Ovary (tissue), 10 donors: Measurements from ENCODE around the gene DNAJB1. TPM values are rescaled to one million over a fixed set of nuclear protein-coding genes. Genes with fewer than 3 reads are reported as not detected.

Experiments
- DNase-seq, 5 donors: peaks; one replicate each; pipeline ENCODE4 v3.0.0-alpha.2; 2019 to 2020
- H3K27ac ChIP-seq, 2 donors: fragments of 200-600 bp; one replicate each; pipeline versions ENCODE4 v1.5.1 to v1.8.0; 2019 to 2022
- H3K27me3 ChIP-seq: fragments of 200-600 bp; one replicate; pipeline ENCODE4 v1.8.0; 2022
- H3K36me3 ChIP-seq: fragments of 200-600 bp; sonication (generic); one replicate; pipeline ENCODE4 v1.5.1; 2019
- H3K4me1 ChIP-seq: one replicate; pipeline ENCODE4 v1.8.1; 2013; ENCODE audit warnings: mild to moderate bottlenecking, moderate library complexity; ENCODE audit not compliant: insufficient read depth
- H3K4me3 ChIP-seq: fragments of 200-600 bp; sonication (generic); one replicate; pipeline ENCODE4 v1.5.1; 2017
- H3K9me3 ChIP-seq, 2 donors: fragments of 200-600 bp in 1 of 2; sonication (generic) in 1 of 2; one replicate each; pipeline versions ENCODE4 v1.5.1 to v1.8.1; 2013 to 2019; ENCODE audit warnings: mild to moderate bottlenecking in 1 of 2, moderate library complexity in 1 of 2
- CTCF ChIP-seq, 3 donors: fragments of 450-650 bp in 2 of 3; fragments of 200-600 bp in 1 of 3; IDR thresholded peaks; one replicate each; pipeline versions ENCODE4 v1.5.1 to v1.8.0; 2016 to 2022; ENCODE audit warnings: antibody characterized with exemption in 3 of 3, mild to moderate bottlenecking in 1 of 3
- EP300 ChIP-seq: sonication (generic); formaldehyde crosslinking; IDR thresholded peaks from one replicate; pipeline ENCODE4 v1.6.1; 2017; ENCODE audit warnings: antibody characterized with exemption
- POLR2A ChIP-seq: fragments of 450-650 bp; IDR thresholded peaks from one replicate; pipeline ENCODE4 v1.6.1; 2017; ENCODE audit warnings: antibody characterized with exemption, mild to moderate bottlenecking, moderate library complexity
- WGBS, 3 donors: extraction: QIAGEN DNeasy Blood & Tissue Kit in 1 of 3; methylation state at CpG; one replicate each; pipeline versions ENCODE4 v1.1.5 to v1.1.7; 2013 to 2017; 5-methylcytosine and 5-hydroxymethylcytosine counted together
- intact Hi-C, 4 donors: fragments of 100-400 bp; cut with DNase I; formaldehyde crosslinking; loops; one replicate each; pipeline versions ENCODE4 v1.11.0 to v1.15.1; 2022 to 2023
- long read RNA-seq, 3 donors: library from polyadenylated mRNA in 2 of 3; unstranded in 2 of 3; transcript quantifications; one replicate each; pipeline ENCODE4 v2.0.0 and lab custom pipeline, GENCODE V29; 2021 to 2026
- polyA plus RNA-seq, 2 donors: library from polyadenylated mRNA; stranded (reverse); fragments of 200-250 nt in 1 of 2; fragments of 350-450 nt in 1 of 2; fragmentation: Illumina TruSeq in 1 of 2; extraction: RNeasy Lipid Tissue Mini Kit (QIAGEN cat#74804) in 1 of 2; gene quantifications; one replicate each; pipeline ENCODE4 v1.2.3, GENCODE V29; 2013 to 2014
- total RNA-seq, 7 donors: library from RNA; depleted of rRNA in 2 of 7; stranded (reverse); fragments of >200 nt in 2 of 7; fragmentation: NEBNext Ultra II Directional in 3 of 7; extraction: Animal tissue kit (Norgen Biotek cat#: 25700) in 3 of 7; gene quantifications; one replicate each; pipeline versions ENCODE4 v1.1.0 to v1.2.4, GENCODE V29; 2016 to 2023
- donor health status: DM: no; HTN: no; CAD: no; lungs with moderate emphysema.
- donor health status: DM: no; HTN: no; CAD: no.
- donor health status: Bipolar disorder and iron deficiency.
- donor health status: DM: yes; HTN: yes; CAD: no.
- donor health status: DM: no; HTN: no; CAD: no.
- donor health status: DM: yes; HTN: yes; CAD: no.

Gene DNAJB1
- total RNA-seq (100 to 1,000 TPM in 3 of 7 donors, 10 to 100 TPM in 4; 53.7 to 151 (median 75.1) TPM), polyA plus RNA-seq (100 to 1,000 TPM in 1 of 2 donors, 10 to 100 TPM in 1; 52.4 to 123 TPM)
- long read RNA-seq, donor 1, transcript DNAJB1-201 (3 exons, 2,264 nt): major isoform, 846 of 877 reads
- long read RNA-seq, donor 1, partial matches to known transcripts: 18 of 877 reads
- long read RNA-seq, donor 1, other reads (novel, unspliced or antisense): 12 of 877 reads
- long read RNA-seq, donor 2, transcript DNAJB1-201 (3 exons, 2,264 nt): major isoform, 106 of 306 reads
- long read RNA-seq, donor 2, partial matches to known transcripts: 91 of 306 reads
- long read RNA-seq, donor 2, other reads (novel, unspliced or antisense): 106 of 306 reads
- long read RNA-seq, donor 3, transcript DNAJB1-201 (3 exons, 2,264 nt): major isoform, 218 of 249 reads
- long read RNA-seq, donor 3, transcript DNAJB1-208 (3 exons, 882 nt): minor isoform, 12 of 249 reads
- long read RNA-seq, donor 3, partial matches to known transcripts: 11 of 249 reads
- long read RNA-seq, donor 3, other reads (novel, unspliced or antisense): 7 of 249 reads

- WGBS, 3 donors: 0% methylated on average over 45 to 82 of the region's 82 CpGs
Measured at GRCh38 chr19:14517840-14518505, at the start of gene DNAJB1. TSS of gene DNAJB1 (minus strand) at chr19:14518397. CDS start at chr19:14518349, 48 bp downstream.

GRCh38 chr19:14567079-14567478, 48.9 kb upstream of the DNAJB1 start:
- Histone ChIP-seq H3K27me3 (no peaks in the 10 kb centered on the region), H3K36me3 (no peaks in the 10 kb centered on the region), H3K27ac (no peak overlapping the region), H3K9me3 (no peaks in the 10 kb centered on the region), H3K4me1 (peaks cover 10% of the 10 kb centered on the region), H3K4me3 (no peak overlapping the region)
- no peak for TF ChIP-seq CTCF (IDR thresholded peaks at IDR 0.05)
- no peak for TF ChIP-seq POLR2A
- no peak for TF ChIP-seq EP300
- 65 to 72% (median 67%) methylated on average over 11 of the region's 11 CpGs for WGBS, 3 donors
- intact Hi-C loops: no loop called here
- no peak for DNase-seq

More at GRCh38 chr19:14517840-14518505, at the start of gene DNAJB1:
- peak; percentile 82 to 90 (median 86) for DNase-seq
- TF ChIP-seq EP300: no peak
- peak in 1 of 3 donors; percentile 26 for TF ChIP-seq CTCF (IDR thresholded peaks at IDR 0.05)
- TF ChIP-seq POLR2A: peak; percentile 93
- Histone ChIP-seq H3K36me3 (no peaks in the 10 kb centered on the region), H3K27ac (peak within 1 kb of the TSS; percentile 97 to 100), H3K9me3 (no peaks in the 10 kb centered on the region), H3K4me1 (peaks cover 12% of the 10 kb centered on the region), H3K27me3 (no peaks in the 10 kb centered on the region), H3K4me3 (peak within 1 kb of the TSS; percentile 100)
- intact Hi-C loops: no loop called here

GRCh38 chr19:14566712-14567077, 48.5 kb upstream of the DNAJB1 start:
- TF ChIP-seq EP300 (no peak), CTCF (IDR thresholded peaks at IDR 0.05) (no peak), POLR2A (no peak)
- WGBS, 3 donors: 75 to 80% (median 76%) methylated on average over 4 to 18 of the region's 18 CpGs
- DNase-seq: no peak
- Histone ChIP-seq H3K9me3 (no peaks in the 10 kb centered on the region), H3K4me1 (peaks cover 10% of the 10 kb centered on the region), H3K36me3 (no peaks in the 10 kb centered on the region), H3K27me3 (no peaks in the 10 kb centered on the region), H3K27ac (no peak overlapping the region), H3K4me3 (no peak overlapping the region)
- intact Hi-C loops: no loop called here

- intact Hi-C loops: no loop called here
- H3K4me3 ChIP-seq: no peak overlapping the region
- DNase-seq: peak in 1 of 5 donors; percentile 45
- TF ChIP-seq EP300 (no peak), POLR2A (no peak), CTCF (IDR thresholded peaks at IDR 0.05) (no peak)
- peaks cover 7% of the 10 kb centered on the region for H3K4me1 ChIP-seq
- H3K27ac ChIP-seq: no peak overlapping the region
- WGBS, 3 donors: 78 to 83% (median 83%) methylated on average over 26 to 29 of the region's 31 CpGs
- H3K27me3 ChIP-seq: no peaks in the 10 kb centered on the region
- no peaks in the 10 kb centered on the region for H3K9me3 ChIP-seq
- no peaks in the 10 kb centered on the region for H3K36me3 ChIP-seq
Measured at GRCh38 chr19:14565765-14566711, 47.8 kb upstream of the DNAJB1 start.
